Stimulated activated effector memory CD8-positive, alpha-beta T cell treated with anti-CD3 and anti-CD28 coated beads, Interleukin-12 subunit alpha, Interleukin-12 subunit beta, amount 100 ng/mL, for 72 hours (primary cell): Measurements from ENCODE around the gene ATP2B2.

ENCODE experiments used
- ATAC-seq: fragments of 150-1000 bp; cut with Tn5 transposase; 2 replicates; pipeline ENCODE4 v1.10.0; 2021
- DNase-seq, 2 donors: peaks; one replicate each; pipeline ENCODE4 v3.0.0; 2021 to 2022; ENCODE audit warnings: low spot score in 2 of 2
- H3K27ac Mint-ChIP-seq: one replicate; pipeline ENCODE4 v1.8.0; 2022; ENCODE audit warnings: mild to moderate bottlenecking, mixed read lengths
- H3K36me3 Mint-ChIP-seq: one replicate; pipeline ENCODE4 v1.8.0; 2022; ENCODE audit warnings: mild to moderate bottlenecking, mixed read lengths
- H3K4me1 Mint-ChIP-seq: one replicate; pipeline ENCODE4 v1.8.0; 2022; ENCODE audit warnings: mixed read lengths
- H3K4me3 Mint-ChIP-seq: one replicate; pipeline ENCODE4 v1.8.0; 2022; ENCODE audit warnings: mild to moderate bottlenecking, mixed read lengths
- H3K9me3 Mint-ChIP-seq: one replicate; pipeline ENCODE4 v1.8.0; 2022; ENCODE audit warnings: mixed read lengths

Gene ATP2B2

DNA sequence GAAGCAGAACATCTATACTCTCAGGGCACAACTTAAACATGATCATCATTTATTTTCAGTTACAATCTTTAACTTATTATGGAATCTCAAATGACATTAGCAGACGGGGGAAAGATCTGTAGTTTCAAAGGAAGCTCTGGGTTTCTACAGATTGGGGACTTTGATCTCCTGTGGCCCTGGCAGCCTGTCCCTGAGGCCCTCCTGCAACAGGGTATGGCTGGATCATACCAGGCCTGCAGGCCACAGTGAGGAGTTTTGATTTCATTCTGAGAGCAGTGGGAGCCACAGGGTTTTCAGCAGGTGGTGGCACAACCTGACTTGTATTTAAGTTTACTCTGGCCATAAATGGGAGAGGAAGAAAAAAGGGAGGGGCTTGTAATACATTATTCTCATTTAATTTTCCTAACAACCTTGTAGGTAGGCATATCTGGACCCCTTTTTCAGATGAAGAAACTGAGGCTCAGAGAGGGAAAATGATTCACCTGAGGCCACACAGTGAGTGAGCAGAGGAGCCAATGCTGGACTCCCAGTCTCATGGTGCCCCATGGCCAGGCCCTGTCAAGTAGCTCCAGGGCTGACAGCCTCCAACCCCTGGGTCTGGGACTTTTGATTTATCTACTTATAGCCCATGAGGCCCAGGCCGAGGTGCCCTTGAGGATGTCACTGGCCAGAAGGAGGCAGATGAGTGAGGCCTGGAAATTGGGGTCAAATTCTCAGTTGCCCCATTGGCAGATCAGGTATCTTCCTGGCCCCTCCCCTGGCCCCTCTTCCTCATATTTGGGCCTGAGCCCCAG lies 71.0 kb downstream of the ATP2B2 start:
- Mint-ChIP-seq H3K36me3 (no peaks in the 10 kb centered on the region), H3K27ac (peak overlapping the region; percentile 5), H3K4me3 (no peak overlapping the region), H3K4me1 (peaks cover 33% of the 10 kb centered on the region), H3K9me3 (no peaks in the 10 kb centered on the region)
- no peak for DNase-seq
- ATAC-seq = no peak

DNA sequence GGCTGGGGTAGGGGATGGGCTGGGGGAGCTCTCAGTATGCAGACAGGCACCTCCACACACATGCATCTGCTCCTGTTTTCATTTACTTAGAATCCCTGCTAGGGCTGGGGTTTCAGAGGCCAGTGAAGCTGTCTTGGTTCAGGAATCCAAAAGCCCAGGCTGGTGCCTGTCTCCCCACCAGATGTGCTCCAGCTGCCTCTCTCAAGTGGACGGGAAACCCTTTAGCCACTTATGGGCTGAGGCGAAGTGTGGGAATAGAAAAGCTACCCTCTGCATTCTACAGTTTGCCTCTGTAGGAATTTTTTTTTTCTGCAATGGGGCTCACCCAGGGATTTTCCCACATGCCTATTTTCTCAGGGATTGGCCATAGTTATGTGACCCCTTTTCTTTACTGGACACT lies 72.5 kb downstream of the ATP2B2 start:
- H3K27ac Mint-ChIP-seq = peak overlapping the region; percentile 70
- no peak for ATAC-seq
- H3K9me3 Mint-ChIP-seq = no peaks in the 10 kb centered on the region

DNA sequence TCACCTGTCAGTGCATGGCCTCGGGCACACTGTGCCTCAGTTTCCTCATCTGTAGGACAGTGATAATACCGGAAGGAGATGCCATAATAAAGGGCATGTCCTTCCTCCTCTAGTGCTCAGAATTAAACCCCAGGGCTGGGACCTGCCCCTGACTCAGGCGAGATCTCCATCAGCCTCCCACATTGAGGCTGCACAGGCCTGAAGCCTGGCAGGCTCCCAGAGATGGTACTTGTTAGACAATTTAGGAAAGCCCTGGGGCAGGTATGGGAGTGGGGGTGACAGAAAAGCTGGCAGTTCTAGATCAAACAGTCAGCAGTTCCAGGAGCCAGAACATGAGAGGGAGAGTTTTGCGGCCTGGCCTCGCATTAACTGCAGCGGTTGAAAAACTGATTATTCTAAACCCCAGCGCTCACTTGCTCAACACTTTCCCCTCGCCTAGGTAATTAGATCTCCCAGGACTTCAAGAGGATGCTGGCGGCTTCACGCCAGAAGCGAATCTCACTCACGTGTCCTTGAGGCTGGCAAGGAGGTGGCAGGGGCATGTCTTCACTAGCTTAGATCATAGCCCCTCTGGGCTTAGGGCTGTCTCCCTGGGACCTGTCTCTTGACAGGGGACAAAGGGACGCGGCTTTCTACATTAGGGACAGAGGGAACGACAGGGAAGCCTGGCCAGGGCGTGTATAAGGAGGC lies 73.1 kb downstream of the ATP2B2 start:
- Mint-ChIP-seq H3K4me1 (peaks cover 19% of the 10 kb centered on the region), H3K4me3 (no peak overlapping the region), H3K27ac (peak overlapping the region; percentile 70), H3K36me3 (no peaks in the 10 kb centered on the region), H3K9me3 (no peaks in the 10 kb centered on the region)
- ATAC-seq (no peak), DNase-seq (no peak)

More for the DNA sequence above, 72.5 kb downstream of the ATP2B2 start:
- Mint-ChIP-seq H3K4me3 (no peak overlapping the region), H3K4me1 (peaks cover 25% of the 10 kb centered on the region), H3K36me3 (no peaks in the 10 kb centered on the region)
- no peak for DNase-seq

DNA sequence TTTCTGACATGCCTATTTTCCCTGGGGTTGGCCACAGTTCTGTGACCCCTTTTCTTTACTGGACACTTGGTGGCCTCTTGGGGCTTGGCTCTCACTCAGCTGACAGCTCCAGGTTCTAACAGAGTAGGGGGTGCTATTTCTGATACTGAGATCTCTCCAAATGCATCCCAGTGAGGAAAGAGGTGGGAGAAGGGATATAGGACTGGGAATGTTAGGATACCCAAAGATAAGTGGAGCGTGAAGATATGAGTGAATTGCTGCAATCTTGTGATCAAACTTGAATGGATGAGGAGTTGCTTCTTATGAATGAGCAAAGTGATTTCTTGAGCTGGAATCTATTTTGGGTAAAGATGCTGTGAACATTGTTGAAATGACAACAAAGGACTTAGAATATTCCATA lies 74.6 kb downstream of the ATP2B2 start:
- Mint-ChIP-seq H3K9me3 (no peaks in the 10 kb centered on the region), H3K27ac (no peak overlapping the region), H3K36me3 (no peaks in the 10 kb centered on the region), H3K4me1 (peaks cover 7% of the 10 kb centered on the region), H3K4me3 (no peak overlapping the region)
- no peak for ATAC-seq
- no peak for DNase-seq

DNA sequence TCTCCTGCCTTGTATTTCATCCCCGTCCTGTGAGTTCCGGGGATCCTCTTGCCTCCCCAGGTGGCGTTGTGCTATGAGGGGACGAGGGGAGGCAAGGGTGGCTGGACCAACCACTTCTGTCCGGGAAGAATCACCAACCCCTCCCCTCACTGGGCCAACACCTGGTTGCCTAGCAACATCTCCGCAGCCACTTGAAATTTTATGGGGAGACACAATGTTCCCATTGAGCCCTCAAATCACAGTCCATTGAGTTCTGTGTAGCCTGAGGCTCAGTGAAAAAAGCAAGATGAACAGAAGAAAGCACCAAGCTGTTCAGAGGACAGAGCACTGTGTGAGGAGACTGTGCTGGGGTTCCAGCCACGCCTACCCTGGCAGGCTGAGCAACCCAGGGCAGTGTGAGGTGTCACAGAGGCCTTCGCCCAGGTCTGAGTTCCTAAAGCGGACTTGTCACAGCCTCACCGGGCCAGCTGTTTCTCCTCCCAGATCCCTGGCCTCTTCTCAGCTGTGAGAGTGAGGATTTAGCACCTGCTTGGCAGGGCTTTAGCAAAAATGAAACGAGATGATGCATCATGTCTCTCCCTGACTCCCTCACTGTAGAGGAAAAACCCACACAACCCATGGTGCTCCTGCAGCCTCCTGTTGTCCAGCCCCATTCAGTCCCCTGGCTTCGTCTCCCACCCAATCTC lies 76.8 kb downstream of the ATP2B2 start:
- Mint-ChIP-seq H3K4me3 (no peak overlapping the region), H3K9me3 (no peaks in the 10 kb centered on the region), H3K4me1 (no peaks in the 10 kb centered on the region), H3K27ac (no peak overlapping the region), H3K36me3 (no peaks in the 10 kb centered on the region)
- ATAC-seq = no peak
- no peak for DNase-seq

DNA sequence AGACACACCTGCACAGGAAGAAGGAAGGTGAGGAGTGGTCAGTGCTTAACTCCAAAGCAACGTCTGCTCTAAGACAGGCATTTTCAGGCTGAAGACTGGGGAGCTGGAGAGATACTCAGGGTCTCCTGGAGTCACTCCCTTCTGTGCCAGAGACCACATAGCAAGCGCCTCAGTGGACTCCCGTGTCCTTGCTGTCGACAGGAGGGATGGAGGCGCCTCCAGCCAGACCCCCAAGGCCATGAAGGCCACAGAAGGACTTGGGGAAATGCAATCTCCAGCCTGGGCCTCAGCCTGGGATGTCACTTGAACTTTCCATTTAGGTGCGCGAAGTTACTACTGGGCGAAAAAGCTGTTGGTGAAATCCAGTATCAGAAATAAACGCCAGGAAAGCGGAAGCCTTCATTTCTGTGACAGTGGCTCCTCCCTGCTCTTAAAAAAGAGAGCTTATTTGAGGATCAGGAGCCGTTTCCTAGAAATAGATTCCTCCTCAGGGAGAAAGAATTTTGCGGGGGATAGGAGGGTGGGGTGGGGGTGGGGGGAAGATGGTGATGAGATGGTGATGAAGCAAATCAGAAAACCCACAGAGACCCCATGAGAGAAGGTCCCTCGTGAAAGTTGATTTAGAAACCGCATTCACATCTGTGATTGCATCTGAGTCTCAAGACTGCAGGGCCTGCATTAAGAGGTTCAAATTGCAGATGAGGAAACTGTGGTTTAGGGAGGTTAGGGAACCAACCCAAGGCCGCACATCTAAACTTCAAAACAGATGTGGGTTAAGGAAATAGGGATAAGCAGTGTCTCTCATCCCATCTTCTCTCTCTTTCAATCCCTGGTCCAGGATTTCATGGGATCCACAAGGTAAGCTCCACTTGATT lies 78.8 kb downstream of the ATP2B2 start:
- no peaks in the 10 kb centered on the region for H3K4me1 Mint-ChIP-seq
- no peak for ATAC-seq
- H3K4me3 Mint-ChIP-seq = no peak overlapping the region
- H3K9me3 Mint-ChIP-seq = no peaks in the 10 kb centered on the region
- peak overlapping the region; percentile 43 for H3K27ac Mint-ChIP-seq
- no peaks in the 10 kb centered on the region for H3K36me3 Mint-ChIP-seq
- DNase-seq = no peak

DNA sequence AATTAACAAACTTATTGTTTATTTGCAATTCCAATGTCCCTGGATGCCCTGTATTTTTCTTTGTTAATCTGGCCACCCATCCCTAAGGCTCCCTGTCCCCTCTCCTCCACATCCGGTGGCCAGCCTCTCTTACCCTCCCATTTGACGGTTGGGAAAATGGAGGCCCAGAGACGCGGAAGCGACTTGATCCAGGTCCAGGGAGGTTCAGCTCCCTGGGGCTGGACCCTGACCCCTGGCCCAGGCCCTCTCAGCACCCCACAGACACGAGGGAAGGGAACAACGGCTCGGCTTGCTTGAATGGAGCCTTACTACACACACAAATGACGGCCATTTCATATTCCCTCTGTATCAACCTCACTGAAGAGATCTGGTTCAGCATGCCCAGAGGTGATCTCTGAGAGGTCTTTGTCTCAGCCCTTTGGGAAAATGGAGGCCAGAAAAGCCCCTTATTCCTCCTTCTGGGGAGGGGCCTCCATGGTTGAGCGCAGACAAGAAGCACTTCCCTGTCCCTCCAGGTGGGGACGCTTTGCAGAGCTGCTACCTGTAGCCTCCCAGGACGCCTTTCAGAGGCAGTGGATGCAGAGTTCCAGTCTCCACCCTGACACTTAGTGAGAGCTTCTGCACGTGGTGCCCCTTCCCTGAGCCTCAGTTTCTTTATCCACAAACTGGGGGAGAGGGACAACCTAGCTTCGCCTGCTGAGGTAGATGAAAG lies 82.1 kb downstream of the ATP2B2 start:
- ATAC-seq (no peak), DNase-seq (no peak)
- Mint-ChIP-seq H3K9me3 (no peaks in the 10 kb centered on the region), H3K4me1 (peaks cover 6% of the 10 kb centered on the region), H3K36me3 (no peaks in the 10 kb centered on the region), H3K27ac (no peak overlapping the region), H3K4me3 (no peak overlapping the region)

DNA sequence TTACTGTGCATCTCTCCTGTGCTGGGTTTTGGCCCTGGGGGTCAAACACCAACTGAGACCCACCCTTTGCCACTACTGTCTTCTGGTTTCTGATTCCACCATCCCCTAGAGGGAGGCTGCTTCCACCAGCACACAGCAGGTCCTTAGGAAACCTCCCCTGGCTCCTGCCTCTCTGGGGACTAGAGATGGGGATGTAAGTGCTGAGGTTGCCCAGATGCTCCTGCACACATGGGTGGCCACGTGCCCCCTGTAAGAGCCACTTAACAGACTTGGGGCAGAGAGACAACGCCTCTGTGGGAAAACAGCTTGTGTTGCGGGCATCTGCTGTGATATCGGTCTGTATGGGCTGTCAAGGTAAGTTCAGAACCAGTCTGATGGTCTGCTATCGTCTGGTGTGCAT lies 83.4 kb downstream of the ATP2B2 start:
- peak overlapping the region; percentile 37 for H3K27ac Mint-ChIP-seq
- no peak for ATAC-seq
- H3K36me3 Mint-ChIP-seq = no peaks in the 10 kb centered on the region
- no peak overlapping the region for H3K4me3 Mint-ChIP-seq
- DNase-seq = no peak
- H3K4me1 Mint-ChIP-seq = peaks cover 6% of the 10 kb centered on the region
- no peaks in the 10 kb centered on the region for H3K9me3 Mint-ChIP-seq

DNA sequence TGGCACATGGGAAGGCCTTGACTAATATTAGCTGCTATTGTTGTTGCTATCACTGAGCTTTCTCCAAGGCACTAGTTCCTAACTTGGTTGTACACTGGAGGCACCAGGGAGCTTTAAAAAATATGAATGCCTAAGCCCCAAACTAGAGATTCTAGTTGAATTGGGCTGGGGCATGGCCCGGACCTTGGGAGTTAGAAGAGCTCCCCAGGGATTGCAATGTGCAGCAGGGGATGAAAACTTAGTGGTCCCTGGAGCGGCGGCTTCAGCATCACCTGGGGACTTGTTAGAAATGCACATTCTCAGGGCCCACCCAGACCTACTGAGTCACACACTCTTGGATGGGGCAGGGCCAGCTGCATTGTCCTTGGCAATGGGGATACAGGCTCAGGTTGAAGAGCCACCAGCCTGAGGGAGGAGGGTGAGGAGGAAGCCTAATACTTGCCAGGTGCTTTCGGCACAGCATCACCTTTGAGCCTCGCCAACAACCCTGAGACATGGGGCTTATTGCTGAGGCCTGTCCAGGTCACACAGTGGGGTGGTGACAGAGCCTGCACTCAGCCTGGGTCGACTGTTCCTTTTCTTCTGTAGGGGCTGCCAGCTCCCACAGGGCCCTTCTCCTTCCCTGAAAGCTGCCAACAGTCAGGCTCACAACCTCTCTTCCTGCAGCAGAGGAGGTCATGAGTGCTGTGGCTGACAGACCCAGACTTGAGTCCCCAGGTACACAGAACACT lies 84.5 kb downstream of the ATP2B2 start:
- DNase-seq (no peak), ATAC-seq (no peak)
- no peaks in the 10 kb centered on the region for H3K9me3 Mint-ChIP-seq
- H3K27ac Mint-ChIP-seq = no peak overlapping the region
- no peaks in the 10 kb centered on the region for H3K36me3 Mint-ChIP-seq
- H3K4me3 Mint-ChIP-seq = no peak overlapping the region
- H3K4me1 Mint-ChIP-seq = peaks cover 6% of the 10 kb centered on the region

DNA sequence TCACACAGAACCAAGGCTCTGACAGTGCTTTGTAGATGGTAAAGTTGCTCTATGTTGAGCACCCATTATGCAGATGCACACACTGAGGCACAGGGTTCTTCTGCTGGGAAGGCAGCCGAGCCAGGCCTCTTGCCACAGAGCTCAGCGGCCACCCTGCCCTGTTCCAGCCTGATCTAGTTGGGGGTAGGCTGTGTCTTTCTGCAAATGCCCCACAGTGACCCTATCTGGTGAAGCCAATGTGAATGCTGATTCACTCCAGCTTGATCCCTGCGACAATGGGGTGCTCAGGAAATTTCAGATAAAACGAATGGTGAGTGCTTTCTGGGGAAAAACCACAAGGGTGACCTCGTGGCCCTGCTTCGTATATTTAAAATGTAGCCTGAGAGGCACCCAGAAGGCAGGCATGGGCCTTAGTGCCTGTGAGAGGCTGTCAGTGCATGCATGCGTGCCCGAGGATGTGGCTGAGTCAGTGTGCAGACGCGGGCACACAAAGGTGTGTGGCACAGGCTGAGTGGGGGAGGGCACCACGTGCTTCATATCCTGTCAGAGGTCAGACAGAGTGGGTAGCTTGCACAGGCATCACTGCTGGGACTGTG lies 85.7 kb downstream of the ATP2B2 start:
- no peaks in the 10 kb centered on the region for H3K9me3 Mint-ChIP-seq
- DNase-seq (no peak), ATAC-seq (peak; percentile 82)
- H3K4me3 Mint-ChIP-seq = no peak overlapping the region
- peaks cover 6% of the 10 kb centered on the region for H3K4me1 Mint-ChIP-seq
- no peaks in the 10 kb centered on the region for H3K36me3 Mint-ChIP-seq
- H3K27ac Mint-ChIP-seq = no peak overlapping the region

DNA sequence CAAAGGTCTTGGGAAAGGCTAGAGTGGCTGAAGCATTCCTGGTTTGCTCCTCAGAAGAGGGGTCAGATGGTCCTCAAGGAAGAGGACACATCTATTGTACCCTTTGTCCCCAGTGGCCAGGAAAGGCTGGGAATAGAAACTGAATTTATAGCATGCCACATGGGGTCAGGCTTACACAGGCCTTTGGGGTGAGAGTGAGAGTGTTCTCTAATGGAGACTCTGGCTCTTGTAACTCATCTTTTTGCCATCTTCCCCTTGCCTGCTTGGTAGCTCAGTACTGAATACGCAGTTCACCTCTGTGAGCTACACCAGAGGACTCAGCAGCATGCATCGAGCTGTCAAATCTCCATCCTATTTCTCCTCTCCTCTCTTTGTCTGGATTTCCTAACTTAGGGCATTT lies 87.5 kb downstream of the ATP2B2 start:
- Mint-ChIP-seq H3K4me3 (no peak overlapping the region), H3K4me1 (peaks cover 6% of the 10 kb centered on the region), H3K9me3 (no peaks in the 10 kb centered on the region), H3K27ac (peak overlapping the region; percentile 12), H3K36me3 (no peaks in the 10 kb centered on the region)
- ATAC-seq = no peak
- DNase-seq = no peak

DNA sequence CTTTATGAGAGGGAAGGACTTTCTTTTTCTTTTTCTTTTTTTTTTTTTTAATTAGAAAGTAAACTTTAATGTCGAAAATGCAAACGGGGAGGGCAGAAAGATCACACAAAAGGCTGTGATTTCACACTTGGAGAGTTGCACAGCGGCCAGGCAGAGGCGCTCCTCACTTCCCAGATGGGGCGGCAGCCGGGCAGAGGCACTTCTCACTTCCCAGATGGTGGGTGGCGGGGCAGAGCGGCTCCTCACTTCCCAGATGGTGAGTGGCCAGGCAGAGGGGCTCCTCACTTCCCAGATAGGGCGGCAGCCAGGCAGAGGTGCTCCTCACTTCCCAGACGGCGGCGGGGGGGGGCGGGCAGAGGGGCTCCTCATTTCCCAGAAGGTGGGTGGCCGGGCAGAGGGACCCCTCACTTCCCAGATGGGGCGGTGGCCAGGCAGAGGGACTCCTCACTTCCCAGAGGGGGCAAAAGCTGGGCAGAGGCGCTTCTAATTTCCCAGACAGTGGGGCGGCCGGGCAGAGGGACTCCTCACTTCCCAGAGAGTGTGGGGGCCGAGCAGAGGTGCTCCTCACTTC lies 88.6 kb downstream of the ATP2B2 start:
- Mint-ChIP-seq H3K27ac (peak overlapping the region; percentile 43), H3K4me3 (no peak overlapping the region), H3K36me3 (no peaks in the 10 kb centered on the region), H3K9me3 (no peaks in the 10 kb centered on the region), H3K4me1 (peaks cover 6% of the 10 kb centered on the region)
- no peak for ATAC-seq
- no peak for DNase-seq

DNA sequence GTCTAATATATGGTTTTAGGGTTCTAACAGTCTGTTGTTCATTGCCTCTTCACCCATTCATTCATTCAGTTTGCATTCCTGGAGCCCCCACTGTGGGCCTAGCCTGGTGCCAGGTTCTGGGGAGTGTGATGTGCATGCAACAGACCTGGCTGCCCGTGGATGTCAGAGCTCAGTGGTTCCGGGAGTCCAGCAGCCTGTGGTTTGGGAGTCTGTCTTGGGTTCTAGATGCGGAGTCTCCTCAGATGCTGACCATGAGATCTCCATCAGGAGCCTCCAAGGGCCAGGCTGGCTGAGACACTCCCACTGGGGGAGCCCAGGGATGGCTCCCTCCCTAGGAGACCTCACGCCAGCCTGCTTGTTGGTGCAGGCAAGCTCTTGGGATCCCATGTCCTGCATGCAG lies 92.3 kb downstream of the ATP2B2 start:
- Mint-ChIP-seq H3K36me3 (no peaks in the 10 kb centered on the region), H3K9me3 (no peaks in the 10 kb centered on the region), H3K4me3 (no peak overlapping the region), H3K27ac (no peak overlapping the region), H3K4me1 (no peaks in the 10 kb centered on the region)
- ATAC-seq = no peak
- DNase-seq = no peak
